HG03139 (cell line): ENCODE data around the gene SKOR2.
"Not testable (repeated sequence)": the region's sequence is repeated elsewhere in the genome, so short reads cannot be mapped to it uniquely, and the experiment has no call there.

Experiments used
- ATAC-seq: cut with Tn5 transposase; IDR thresholded peaks from one replicate; pipeline ENCODE4 v1.9.1; 2021; ENCODE audit not compliant: unreplicated experiment

The SKOR2 gene

DNA sequence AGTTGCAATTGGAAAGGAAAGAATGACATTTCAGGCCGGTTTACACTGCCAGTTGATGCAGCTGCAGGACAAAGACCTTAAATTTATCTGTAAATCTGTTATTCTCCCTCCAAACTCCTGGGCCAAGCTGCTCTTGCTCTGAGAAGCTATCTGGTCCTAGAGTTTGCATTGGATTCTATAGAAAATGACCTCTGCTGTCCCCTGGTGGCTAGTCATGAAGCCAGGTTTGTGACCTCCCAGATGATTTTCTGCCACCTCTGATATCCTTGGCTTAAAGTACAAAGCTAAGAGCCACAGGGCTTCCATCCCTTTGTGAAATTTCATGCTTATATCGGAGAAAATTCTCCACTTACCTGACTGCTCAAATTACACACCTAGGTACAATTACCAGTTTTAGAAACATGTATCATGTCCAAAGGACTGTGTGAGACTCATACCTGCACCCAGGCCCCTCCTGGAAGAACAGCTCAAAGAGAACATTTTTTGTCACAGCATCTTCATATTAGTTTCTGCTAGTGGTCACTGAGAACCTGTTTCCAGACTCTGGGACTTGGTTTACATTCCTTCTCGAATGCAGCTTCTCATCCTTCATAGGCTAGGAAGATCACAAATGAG is 46.4 kb downstream of the SKOR2 start:
- ATAC-seq, result no peak

DNA sequence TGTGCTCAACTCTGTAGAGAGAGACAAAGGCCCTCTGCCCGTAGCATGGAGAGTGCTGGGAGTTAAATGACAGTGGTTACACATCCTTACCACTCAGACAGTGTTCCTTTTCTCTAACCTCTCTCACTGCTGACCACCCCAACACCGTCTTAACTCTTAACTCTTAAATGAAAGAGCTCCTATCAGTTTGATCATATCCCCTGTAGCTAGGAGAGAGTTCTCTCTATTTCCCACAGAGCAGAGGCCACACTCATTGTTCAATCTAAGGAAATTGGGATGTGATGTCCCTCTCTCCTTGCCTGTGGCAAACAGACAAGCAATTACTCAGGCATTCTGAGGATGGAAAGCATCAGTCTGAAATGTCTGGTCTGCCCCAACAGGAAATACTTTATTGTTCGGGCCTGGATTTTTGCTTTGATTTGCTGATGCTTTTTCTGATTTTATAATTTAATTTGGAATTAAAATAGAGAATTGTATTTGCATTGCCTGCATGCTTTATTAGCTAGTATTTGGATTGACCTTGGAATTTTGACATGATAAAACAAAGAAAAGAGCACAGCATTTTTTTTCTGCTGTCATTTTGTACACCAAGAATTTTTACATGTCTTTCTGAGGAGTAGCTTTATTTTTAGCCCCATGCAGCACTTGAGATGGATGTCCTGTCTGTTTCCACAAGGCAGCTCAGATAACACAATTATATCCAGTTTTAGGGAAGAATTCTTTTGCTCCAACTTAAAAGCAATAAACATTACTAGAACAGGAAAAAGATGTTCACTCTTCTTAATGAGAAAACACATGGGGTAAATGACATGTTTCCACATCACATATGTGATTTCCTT is 47.6 kb downstream of the SKOR2 start:
- no peak for ATAC-seq

DNA sequence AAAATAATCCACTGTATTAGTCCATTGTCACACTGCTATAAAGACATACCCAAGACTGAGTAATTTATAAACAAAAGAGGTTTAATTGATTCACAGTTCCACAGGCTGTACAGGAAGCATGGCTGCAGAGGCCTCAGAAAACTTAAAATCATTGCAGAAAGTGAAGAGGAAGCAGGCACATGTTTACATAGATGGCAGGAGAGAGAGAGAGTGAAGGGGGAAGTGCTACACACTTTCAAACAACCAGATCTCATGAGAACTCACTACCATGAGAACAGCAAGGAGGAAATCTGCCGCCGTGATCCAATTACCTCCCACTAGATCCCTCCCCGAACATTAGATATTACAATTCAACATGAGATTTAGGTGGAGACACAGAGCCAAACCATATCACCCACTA is 55.5 kb downstream of the SKOR2 start:
- not testable (repeated sequence) for ATAC-seq

DNA sequence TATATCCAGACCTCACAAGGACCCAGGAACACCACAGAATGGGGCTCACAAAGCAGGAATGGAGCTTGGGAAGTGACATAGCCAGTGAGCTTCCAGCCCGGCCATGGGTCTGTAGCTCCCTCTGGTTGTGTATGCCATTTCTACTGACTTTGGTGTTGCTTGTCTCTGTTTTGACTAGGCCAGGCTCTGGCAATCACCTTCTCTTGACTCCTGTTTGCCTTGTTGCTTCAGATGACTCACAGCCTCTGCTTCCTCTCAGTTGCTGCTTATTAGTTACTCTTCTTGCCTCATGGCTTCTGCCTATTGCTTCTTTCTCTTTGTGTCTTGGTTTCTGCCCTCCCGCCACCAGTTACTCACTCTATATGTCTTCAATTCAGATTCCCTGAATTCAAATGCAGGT is 59.5 kb downstream of the SKOR2 start:
- no peak for ATAC-seq

DNA sequence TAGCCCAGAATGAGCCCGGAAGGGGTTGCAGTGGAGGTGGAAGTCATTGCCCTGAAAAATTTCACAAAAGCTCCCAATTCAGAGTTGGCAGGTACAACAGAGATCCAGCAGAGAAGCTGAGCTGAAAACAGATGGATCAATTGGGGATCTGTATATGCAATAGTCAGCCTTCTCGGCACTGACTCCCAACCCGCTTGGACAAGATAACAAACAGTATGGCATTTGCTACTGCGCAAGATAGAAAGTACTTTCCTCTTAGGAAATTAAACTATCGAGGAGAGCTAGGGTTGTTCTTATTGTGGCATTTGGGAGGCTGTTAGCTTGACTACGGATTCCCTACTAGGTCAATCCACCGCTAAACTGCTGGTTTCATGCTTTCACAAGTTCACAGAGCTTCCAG is 63.7 kb downstream of the SKOR2 start:
- no peak for ATAC-seq

DNA sequence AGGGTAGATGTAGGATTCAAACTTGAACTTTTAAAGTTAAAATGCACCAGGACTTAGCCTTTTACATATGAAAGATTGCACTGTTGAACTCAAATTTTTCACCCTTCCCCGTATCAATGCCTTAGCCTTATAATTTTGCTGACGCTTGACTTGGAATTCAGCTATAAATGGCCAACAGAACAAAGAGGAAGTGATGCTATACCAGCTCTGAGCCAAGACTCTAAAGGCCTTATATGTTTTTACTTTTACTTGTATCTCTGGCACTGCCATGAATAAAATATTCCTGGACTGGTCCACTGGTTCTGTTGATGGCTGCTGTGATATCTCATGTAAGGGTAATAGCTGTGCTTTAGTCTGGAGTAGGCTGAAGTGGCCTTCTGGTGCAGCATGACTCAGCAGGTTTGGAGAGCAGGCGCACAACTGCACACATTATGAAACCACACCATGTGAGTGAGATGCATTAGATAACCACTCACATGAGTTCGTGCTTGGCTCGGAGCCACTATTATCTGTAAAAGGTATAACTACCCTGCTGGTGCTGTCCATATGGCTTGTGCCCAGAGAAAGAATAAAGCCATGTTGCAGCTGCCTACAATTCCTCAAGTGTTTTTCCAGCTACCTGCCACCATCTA is 66.9 kb downstream of the SKOR2 start:
- ATAC-seq, result no peak

DNA sequence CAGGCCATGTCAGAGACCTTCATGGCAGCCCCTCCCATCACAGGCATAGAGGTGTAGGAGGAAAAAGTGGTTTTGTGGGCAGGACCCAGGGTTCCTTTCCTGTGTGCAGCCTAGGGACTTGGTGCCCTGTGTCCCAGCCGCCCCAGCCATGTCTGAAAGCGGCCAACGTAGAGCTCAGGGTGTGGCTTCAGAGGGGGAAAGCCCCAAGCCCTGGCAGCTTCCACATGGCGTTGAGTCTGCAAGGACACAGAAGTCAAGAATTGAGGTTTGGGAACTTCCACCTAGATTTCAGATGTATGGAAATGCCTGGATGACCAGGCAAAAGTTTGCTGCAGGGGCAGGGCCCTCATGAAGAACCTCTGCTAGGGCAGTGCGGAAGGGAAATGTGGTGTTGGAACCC is 69.3 kb downstream of the SKOR2 start:
- not testable (repeated sequence) for ATAC-seq

DNA sequence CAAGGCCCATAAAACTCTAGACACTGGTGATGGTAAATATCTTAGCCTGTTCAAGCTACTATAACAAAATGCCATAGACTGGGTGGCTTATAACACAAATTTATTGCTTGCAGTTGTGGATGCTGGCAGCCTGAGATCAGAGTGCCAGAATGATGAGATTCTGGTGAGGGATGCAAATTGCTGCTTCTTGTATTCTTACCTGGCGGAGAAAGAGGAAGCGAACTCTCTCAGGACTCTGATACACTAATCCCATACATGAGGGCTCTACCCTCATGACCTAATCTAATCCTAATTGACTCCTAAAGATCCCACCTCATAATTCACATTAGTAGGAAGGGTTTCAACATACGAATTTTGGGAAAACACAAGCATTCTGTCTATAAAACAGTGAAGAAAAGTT is 70.7 kb downstream of the SKOR2 start:
- ATAC-seq, result no peak

DNA sequence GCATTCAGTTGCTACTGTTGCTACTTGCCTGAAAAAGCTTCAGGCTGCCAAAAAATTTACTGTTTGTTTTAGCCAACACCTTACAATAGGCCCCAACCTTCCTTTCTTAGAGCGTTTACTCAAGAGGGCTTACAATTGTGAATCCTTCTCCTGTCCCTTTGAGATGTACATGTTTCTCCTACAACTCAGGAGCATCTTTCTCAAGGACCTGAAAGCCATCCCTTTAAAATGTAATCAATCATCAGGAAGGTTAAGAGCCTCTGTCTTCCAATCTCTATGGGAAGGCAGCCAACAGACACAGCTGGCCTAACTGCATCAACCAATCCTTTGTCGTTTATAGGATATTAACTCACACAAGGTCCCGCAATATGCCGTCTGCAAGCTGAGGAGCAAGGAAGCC is 71.9 kb downstream of the SKOR2 start:
- no peak for ATAC-seq

DNA sequence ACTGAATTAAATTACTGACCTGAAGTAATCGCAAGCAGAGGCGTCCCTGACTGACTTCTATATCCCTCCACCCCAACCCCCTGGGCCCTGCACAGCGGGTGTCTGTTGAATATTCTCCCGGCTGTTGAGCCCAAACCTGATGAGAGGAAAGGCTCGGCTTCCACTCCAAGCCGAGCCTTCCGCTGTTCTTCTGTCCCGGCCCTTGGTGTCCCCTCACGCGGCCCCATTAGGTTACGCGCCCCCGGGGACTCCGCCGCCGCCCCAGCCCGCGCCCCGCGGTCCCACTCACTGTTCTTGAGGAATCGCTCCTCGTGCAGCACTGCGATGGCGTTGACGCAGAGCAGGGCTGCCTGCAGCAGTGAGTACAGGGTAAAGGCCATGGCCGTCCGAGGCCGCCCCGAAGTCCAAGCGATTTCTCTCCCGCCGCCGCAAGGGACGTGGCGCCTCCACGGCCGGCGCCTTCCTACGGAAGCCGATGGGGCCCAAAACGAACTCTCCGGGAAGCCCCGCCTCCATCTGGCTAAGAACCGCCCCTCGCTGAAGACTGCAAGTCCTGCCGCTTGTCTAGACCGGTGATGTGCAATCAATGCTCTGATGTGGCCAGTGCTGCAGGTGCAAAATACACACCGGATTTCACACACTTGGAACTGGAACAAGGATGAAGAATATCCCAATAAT is 75.4 kb downstream of the SKOR2 start, which contains the start of gene IER3IP1:
IER3IP1 (minus strand) TSS at position 467 of the 678 bp plus-strand sequence; CDS start at position 380, 87 bp downstream.
- peak; percentile 89 for ATAC-seq

DNA sequence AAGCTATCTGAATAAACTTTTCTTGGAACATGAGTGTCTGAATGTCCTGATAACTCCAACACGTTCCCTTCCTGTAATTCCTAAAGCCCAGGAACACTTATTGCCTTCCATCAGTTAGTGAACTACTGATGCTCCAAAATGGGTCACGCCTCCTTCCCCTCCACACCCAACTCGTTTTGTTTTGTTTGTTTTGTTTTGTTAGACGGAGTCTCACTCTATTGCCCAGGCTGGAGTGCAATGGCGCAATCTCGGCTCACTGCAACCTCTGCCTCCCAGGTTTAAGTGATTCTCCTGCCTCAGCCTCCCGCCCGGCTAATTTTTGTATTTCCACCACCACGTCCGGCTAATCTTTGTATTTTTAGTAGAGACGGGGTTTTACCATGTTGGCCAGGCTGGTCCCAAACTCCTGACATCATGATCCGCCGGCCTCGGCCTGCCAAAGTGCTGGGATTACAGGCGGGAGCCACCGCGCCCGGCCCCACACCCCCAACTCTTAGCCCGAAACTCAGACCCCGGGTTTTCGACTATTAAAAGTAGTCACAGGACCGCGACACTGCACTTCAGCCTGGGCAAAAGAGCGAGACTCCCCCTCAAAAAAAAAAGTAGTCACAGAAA is 76.1 kb downstream of the SKOR2 start:
- ATAC-seq, result peak; percentile 11

DNA sequence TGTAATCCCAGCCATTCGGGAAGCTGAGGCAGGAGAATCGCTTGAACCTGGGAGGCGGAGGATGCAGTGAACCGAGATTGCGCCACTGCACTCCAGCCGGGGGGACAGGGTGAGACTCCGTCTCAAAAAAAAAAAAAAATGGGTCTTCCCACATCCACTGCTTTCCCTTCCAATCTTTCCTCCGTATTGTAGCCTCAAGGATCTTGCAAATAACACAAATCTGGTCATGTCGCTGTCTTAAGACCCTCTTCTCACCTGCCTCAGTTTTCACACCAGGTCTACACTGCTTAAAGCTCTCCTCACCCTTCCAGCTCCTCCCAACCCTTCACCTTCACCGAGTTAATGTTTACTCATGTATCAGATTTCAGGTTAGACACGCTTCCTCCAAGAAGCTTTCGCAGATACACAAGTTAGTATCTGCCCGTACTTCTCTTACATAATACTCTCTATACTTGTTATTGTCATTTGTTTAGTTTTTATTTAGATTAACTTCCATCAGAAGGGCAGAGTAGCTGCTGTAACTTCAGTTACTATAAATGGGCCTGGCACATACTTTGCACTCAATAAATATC is 76.8 kb downstream of the SKOR2 start:
- no peak for ATAC-seq

DNA sequence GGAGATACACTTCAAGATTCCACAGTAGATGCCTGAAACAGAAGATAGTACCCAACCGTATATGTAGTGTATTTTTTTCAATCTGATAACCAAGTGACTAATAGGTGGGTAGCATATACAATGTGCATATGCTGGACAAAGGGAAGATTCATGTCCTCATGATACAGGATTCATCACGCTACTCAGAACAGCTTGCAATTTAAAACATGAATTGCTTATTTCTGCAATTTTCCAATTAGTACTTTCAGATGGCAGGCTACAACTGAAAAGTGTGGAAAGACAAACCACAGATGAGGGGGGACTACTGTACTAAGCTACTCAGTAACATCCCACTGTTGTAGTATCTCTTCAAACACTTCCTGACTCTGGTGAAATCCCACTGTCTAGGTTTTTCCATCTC is 79.0 kb downstream of the SKOR2 start:
- no peak for ATAC-seq

DNA sequence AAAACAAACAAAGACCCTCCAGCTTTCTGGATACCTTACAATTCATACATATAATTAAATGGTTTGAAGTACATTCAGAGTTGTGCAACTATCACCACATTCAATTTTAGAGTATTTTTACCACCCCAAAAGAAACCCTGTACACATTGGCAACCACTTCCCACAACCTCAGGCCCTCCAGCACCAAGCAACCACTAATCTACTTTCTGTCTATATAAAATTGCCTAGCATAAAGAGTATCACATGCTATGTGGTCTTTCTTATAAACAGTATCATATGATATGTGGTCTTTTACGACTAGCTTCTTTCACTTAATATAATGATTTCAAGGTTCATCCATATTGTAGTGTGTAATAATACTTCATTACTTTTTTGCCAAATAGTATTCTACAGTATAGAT is 82.5 kb downstream of the SKOR2 start:
- ATAC-seq, result no peak

DNA sequence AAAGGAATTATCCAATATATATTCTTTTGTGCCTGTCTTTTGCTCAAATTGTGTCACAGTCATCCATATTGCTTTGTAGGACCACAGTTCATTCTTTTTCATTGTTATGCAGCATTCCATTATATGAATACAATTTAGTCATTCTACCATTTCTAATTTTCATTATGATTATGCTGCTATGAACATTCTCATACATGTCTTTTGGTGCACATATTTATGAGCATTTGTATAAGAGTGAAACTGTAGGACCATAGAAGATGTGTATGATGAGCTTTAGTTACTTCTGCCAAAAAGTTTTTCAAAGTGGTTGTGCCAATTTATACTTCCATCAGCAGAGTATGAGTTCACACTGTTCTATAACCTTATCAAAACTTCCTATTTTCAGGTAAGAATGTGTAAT is 83.0 kb downstream of the SKOR2 start:
- ATAC-seq, result no peak

DNA sequence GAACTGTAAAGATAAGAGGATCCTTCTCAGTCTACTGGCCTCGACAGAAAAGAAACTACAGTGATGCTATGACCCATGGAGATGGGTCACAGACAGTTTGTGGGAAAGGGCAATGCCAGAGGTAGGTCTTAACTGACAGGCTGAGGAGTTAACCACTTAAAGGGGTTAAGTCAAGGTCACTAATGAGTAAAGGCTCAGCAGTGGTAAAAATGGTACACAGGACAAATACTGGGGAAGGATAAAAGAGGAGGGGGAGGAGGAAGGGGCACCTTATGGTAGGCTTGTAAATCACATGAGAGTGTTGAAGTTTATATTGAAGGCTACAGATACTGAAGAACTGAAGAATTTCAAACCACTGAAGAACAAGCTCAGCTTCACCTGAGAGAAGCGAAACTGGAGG is 85.2 kb downstream of the SKOR2 start:
- no peak for ATAC-seq

DNA sequence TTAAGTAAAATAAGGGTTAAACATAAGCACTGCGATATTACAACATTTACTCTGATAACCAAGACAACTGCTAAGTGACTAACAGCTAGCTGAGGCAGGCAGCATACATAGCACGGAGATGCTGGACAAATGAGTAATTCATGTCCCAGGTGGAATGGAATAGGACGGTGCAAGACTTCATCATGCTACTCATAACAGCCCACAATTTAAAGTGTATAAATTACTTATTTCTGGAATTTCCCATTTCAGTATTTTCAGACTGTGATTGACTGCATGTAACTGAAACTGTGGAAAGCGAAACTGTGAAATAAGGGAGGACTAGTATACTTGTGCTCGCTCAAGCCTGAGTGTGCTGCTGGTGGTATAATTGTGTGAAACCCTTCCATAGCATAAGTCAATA is 88.2 kb downstream of the SKOR2 start:
- peak; percentile 58 for ATAC-seq

DNA sequence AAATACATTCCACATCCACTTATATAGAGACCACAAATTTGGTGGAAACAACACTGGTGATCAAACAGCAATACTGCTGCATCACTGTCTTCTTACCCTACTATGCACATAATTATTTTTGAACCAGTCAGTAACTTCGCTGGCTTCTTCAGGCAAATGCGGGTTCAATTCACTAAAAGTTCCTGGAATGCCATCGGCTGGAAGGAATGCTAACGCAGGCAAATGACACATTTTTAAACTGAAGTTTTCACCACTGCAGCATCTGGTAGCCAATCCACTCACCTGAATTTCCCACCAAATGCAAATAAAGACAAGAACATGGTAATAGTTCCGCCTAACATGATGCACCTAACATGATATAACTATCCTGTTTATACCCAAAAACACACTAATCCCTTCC is 91.2 kb downstream of the SKOR2 start:
- ATAC-seq, result no peak

DNA sequence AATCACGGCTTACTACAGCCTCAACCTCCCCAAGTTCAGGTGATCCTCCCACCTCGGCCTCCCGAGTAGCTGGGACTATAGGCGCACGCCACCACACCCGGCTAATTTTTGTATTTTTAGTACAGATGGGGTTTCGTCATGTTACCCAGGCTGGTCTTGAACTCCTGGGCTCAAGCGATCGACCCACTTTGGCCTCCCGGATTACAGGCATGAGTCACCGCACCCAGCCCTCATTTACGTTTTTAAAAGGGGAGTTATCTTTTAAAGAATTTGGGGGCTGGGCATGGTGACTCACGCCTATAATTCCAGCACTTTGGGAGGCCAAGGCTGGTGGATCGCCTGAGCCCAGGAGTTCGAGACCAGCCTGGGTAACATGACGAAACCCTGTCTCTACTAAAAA is 93.1 kb downstream of the SKOR2 start:
- not testable (repeated sequence) for ATAC-seq
